Stimulated activated naive CD8-positive, alpha-beta T cell treated with anti-CD3 and anti-CD28 coated beads, Interleukin-15, Interleukin-2, amounts not matched to agents 100 ng/mL and 50 ng/mL, for 24 hours (primary cell): ENCODE measurements around the gene ARHGEF7.

Experiments
- H3K27ac Mint-ChIP-seq: one replicate; pipeline ENCODE4 v1.8.0; 2021; ENCODE audit warnings: mild to moderate bottlenecking, mixed read lengths
- H3K27me3 Mint-ChIP-seq: one replicate; pipeline ENCODE4 v1.8.0; 2021; ENCODE audit warnings: mixed read lengths
- H3K36me3 Mint-ChIP-seq: one replicate; pipeline ENCODE4 v1.8.0; 2021; ENCODE audit warnings: low read depth, mixed read lengths
- H3K4me1 Mint-ChIP-seq: one replicate; pipeline ENCODE4 v1.8.0; 2021; ENCODE audit warnings: low read depth, mixed read lengths
- H3K4me3 Mint-ChIP-seq: one replicate; pipeline ENCODE4 v1.8.0; 2021; ENCODE audit warnings: mild to moderate bottlenecking, mixed read lengths
- H3K9me3 Mint-ChIP-seq: one replicate; pipeline ENCODE4 v1.8.0; 2021; ENCODE audit warnings: mixed read lengths

The ARHGEF7 gene

GRCh38 chr13:111262281-111262680 is 147.2 kb downstream of the ARHGEF7 start:
- no peaks in the 10 kb centered on the region for H3K9me3 Mint-ChIP-seq
- H3K36me3 Mint-ChIP-seq: peaks cover 49% of the 10 kb centered on the region
- peaks cover 6% of the 10 kb centered on the region for H3K4me1 Mint-ChIP-seq
- no peaks in the 10 kb centered on the region for H3K27me3 Mint-ChIP-seq
- H3K27ac Mint-ChIP-seq: no peak overlapping the region
- H3K4me3 Mint-ChIP-seq: no peak overlapping the region

- no peaks in the 10 kb centered on the region for H3K27me3 Mint-ChIP-seq
- no peak overlapping the region for H3K4me3 Mint-ChIP-seq
- no peaks in the 10 kb centered on the region for H3K9me3 Mint-ChIP-seq
- H3K4me1 Mint-ChIP-seq: peaks cover 6% of the 10 kb centered on the region
- H3K27ac Mint-ChIP-seq: no peak overlapping the region
- H3K36me3 Mint-ChIP-seq: peaks cover 53% of the 10 kb centered on the region
Measured at GRCh38 chr13:111262715-111263114, 147.6 kb downstream of the ARHGEF7 start.

GRCh38 chr13:111263566-111263965 is 148.5 kb downstream of the ARHGEF7 start:
- no peaks in the 10 kb centered on the region for H3K27me3 Mint-ChIP-seq
- peaks cover 6% of the 10 kb centered on the region for H3K4me1 Mint-ChIP-seq
- no peaks in the 10 kb centered on the region for H3K9me3 Mint-ChIP-seq
- H3K4me3 Mint-ChIP-seq: no peak overlapping the region
- H3K36me3 Mint-ChIP-seq: peaks cover 48% of the 10 kb centered on the region
- no peak overlapping the region for H3K27ac Mint-ChIP-seq

- peaks cover 46% of the 10 kb centered on the region for H3K36me3 Mint-ChIP-seq
Measured at GRCh38 chr13:111265006-111265700, 150.0 kb downstream of the ARHGEF7 start.

GRCh38 chr13:111265701-111266035 is 150.6 kb downstream of the ARHGEF7 start:
- Mint-ChIP-seq H3K4me1 (peaks cover 6% of the 10 kb centered on the region), H3K36me3 (peaks cover 51% of the 10 kb centered on the region), H3K9me3 (no peaks in the 10 kb centered on the region), H3K4me3 (no peak overlapping the region), H3K27me3 (no peaks in the 10 kb centered on the region), H3K27ac (no peak overlapping the region)

More at GRCh38 chr13:111265006-111265700, 150.0 kb downstream of the ARHGEF7 start:
- H3K4me1 Mint-ChIP-seq: peaks cover 6% of the 10 kb centered on the region
- H3K9me3 Mint-ChIP-seq: no peaks in the 10 kb centered on the region
- H3K4me3 Mint-ChIP-seq: no peak overlapping the region
- H3K27ac Mint-ChIP-seq: no peak overlapping the region
- H3K27me3 Mint-ChIP-seq: no peaks in the 10 kb centered on the region

- peaks cover 4% of the 10 kb centered on the region for H3K4me1 Mint-ChIP-seq
- H3K27me3 Mint-ChIP-seq: no peaks in the 10 kb centered on the region
- no peaks in the 10 kb centered on the region for H3K9me3 Mint-ChIP-seq
- peak overlapping the region; percentile 19 for H3K27ac Mint-ChIP-seq
- H3K4me3 Mint-ChIP-seq: no peak overlapping the region
- H3K36me3 Mint-ChIP-seq: peaks cover 53% of the 10 kb centered on the region
Measured at GRCh38 chr13:111267205-111267604, 152.1 kb downstream of the ARHGEF7 start.

GRCh38 chr13:111267784-111268183 is 152.7 kb downstream of the ARHGEF7 start:
- H3K36me3 Mint-ChIP-seq: peaks cover 51% of the 10 kb centered on the region
- H3K27ac Mint-ChIP-seq: no peak overlapping the region
- H3K4me3 Mint-ChIP-seq: no peak overlapping the region
- no peaks in the 10 kb centered on the region for H3K27me3 Mint-ChIP-seq
- H3K4me1 Mint-ChIP-seq: peaks cover 3% of the 10 kb centered on the region
- no peaks in the 10 kb centered on the region for H3K9me3 Mint-ChIP-seq

- Mint-ChIP-seq H3K4me1 (no peaks in the 10 kb centered on the region), H3K4me3 (no peak overlapping the region), H3K9me3 (no peaks in the 10 kb centered on the region), H3K27me3 (no peaks in the 10 kb centered on the region), H3K27ac (peak overlapping the region; percentile 32), H3K36me3 (peaks cover 63% of the 10 kb centered on the region)
Measured at GRCh38 chr13:111269508-111269907, 154.4 kb downstream of the ARHGEF7 start.

GRCh38 chr13:111270126-111270525 is 155.0 kb downstream of the ARHGEF7 start:
- no peaks in the 10 kb centered on the region for H3K27me3 Mint-ChIP-seq
- peaks cover under 1% of the 10 kb centered on the region for H3K4me1 Mint-ChIP-seq
- no peaks in the 10 kb centered on the region for H3K9me3 Mint-ChIP-seq
- H3K27ac Mint-ChIP-seq: no peak overlapping the region
- no peak overlapping the region for H3K4me3 Mint-ChIP-seq
- H3K36me3 Mint-ChIP-seq: peaks cover 66% of the 10 kb centered on the region

GRCh38 chr13:111270765-111271698 is 155.9 kb downstream of the ARHGEF7 start:
- no peak overlapping the region for H3K27ac Mint-ChIP-seq
- no peak overlapping the region for H3K4me3 Mint-ChIP-seq
- peaks cover 72% of the 10 kb centered on the region for H3K36me3 Mint-ChIP-seq
- H3K9me3 Mint-ChIP-seq: no peaks in the 10 kb centered on the region
- peaks cover 9% of the 10 kb centered on the region for H3K4me1 Mint-ChIP-seq
- H3K27me3 Mint-ChIP-seq: no peaks in the 10 kb centered on the region

GRCh38 chr13:111272117-111272516 is 157.0 kb downstream of the ARHGEF7 start:
- peaks cover 77% of the 10 kb centered on the region for H3K36me3 Mint-ChIP-seq
- H3K27ac Mint-ChIP-seq: no peak overlapping the region
- no peaks in the 10 kb centered on the region for H3K9me3 Mint-ChIP-seq
- H3K4me1 Mint-ChIP-seq: peaks cover 16% of the 10 kb centered on the region
- H3K27me3 Mint-ChIP-seq: no peaks in the 10 kb centered on the region
- no peak overlapping the region for H3K4me3 Mint-ChIP-seq

GRCh38 chr13:111275382-111275781 is 160.3 kb downstream of the ARHGEF7 start:
- peaks cover 16% of the 10 kb centered on the region for H3K4me1 Mint-ChIP-seq
- H3K9me3 Mint-ChIP-seq: no peaks in the 10 kb centered on the region
- H3K27ac Mint-ChIP-seq: no peak overlapping the region
- no peak overlapping the region for H3K4me3 Mint-ChIP-seq
- peaks cover 80% of the 10 kb centered on the region for H3K36me3 Mint-ChIP-seq
- no peaks in the 10 kb centered on the region for H3K27me3 Mint-ChIP-seq

- Mint-ChIP-seq H3K27me3 (no peaks in the 10 kb centered on the region), H3K4me1 (peaks cover 16% of the 10 kb centered on the region), H3K9me3 (no peaks in the 10 kb centered on the region), H3K4me3 (no peak overlapping the region), H3K36me3 (peaks cover 80% of the 10 kb centered on the region), H3K27ac (peak overlapping the region; percentile 43)
Measured at GRCh38 chr13:111275995-111276618, 161.0 kb downstream of the ARHGEF7 start.

GRCh38 chr13:111278258-111278657 is 163.1 kb downstream of the ARHGEF7 start:
- Mint-ChIP-seq H3K27ac (no peak overlapping the region), H3K27me3 (no peaks in the 10 kb centered on the region), H3K4me3 (no peak overlapping the region), H3K9me3 (no peaks in the 10 kb centered on the region), H3K36me3 (peaks cover 87% of the 10 kb centered on the region), H3K4me1 (peaks cover 16% of the 10 kb centered on the region)
